ENCODE results near the gene C21orf58.

DNA sequence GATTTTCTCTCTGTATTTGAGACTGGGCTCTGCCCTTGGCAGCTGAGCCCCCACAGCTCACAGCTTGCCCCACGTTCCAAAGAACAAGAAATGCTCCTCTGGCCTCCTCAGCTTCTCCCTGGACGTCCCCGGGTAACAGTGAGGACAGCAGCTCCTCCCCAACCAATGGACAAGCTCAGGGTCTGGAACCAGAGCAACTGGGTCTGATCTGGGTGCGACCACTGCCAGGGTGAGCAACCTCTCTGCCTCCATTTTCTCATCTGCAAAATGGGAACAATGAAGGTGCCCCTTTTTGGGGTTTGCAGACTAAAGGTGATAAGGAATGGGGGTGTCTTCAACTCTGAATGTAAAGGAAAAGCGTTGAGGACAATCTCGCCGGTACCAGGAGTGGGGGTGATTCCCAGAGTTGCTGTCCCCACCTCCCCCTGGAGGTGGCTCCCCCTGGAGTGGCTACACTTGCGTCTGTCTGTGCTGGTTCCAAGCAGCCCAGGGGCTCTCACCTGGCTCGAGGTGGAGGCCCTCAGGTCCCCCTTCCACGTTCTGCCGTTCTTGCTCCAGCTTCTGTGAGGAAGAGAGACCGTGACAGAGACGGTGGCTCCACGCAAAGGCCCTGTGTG is 6.9 kb downstream of the C21orf58 start:
- TF ChIP-seq ETV6 (CRISPR knock-in tag; IDR thresholded peaks at IDR 0.05) (no peak), FOXJ3 (CRISPR knock-in tag; IDR thresholded peaks at IDR 0.05; ENCODE audit: borderline replicate concordance) (no peak)
